AG04450 (cell line): Measurements from ENCODE around the gene C10orf53. TPM values are rescaled to one million over a fixed set of nuclear protein-coding genes. Genes with fewer than 3 reads are reported as not detected.

Experiments
- CTCF ChIA-PET: fragments of 300-600, 350-600 bp; formaldehyde crosslinking; extraction: SDS; loops from one replicate; lab custom pipeline; 2022; ENCODE audit warnings: antibody characterized with exemption, inconsistent platforms; lab: Charles Lee
- POLR2A ChIA-PET: fragments of 350-600 bp; formaldehyde crosslinking; extraction: SDS; loops from one replicate; lab custom pipeline; 2021; ENCODE audit warnings: antibody characterized with exemption, inconsistent platforms; lab: Yijun Ruan, JAX
- DNase-seq: peaks from one replicate; pipeline ENCODE4 v3.0.0-alpha.2; 2011; ENCODE audit warnings: low read depth, low spot score
- H3K27ac ChIP-seq: one replicate; pipeline ENCODE4 v1.5.1; 2012; ENCODE audit warnings: low read depth, low read length, control low read depth
- H3K27me3 ChIP-seq: one replicate; pipeline ENCODE4 v1.6.0; 2012; ENCODE audit warnings: low read length; ENCODE audit not compliant: control insufficient read depth, insufficient read depth
- H3K4me3 ChIP-seq: 2 replicates; pipeline ENCODE4 v1.5.1; 2011; ENCODE audit warnings: mild to moderate bottlenecking, low read depth, low read length, control low read depth
- H3K9me3 ChIP-seq: 2 replicates; pipeline ENCODE4 v1.5.1; 2012; ENCODE audit warnings: low read length; ENCODE audit not compliant: control insufficient read depth, insufficient read depth
- CTCF ChIP-seq: IDR thresholded peaks from 2 replicates; pipeline ENCODE4 v1.5.1; 2011; ENCODE audit warnings: low read depth, low read length, control low read depth, inconsistent platforms
- polyA plus RNA-seq: library from polyadenylated mRNA; depleted of rRNA; stranded (reverse); fragments of >200 nt; gene quantifications from 2 replicates; pipeline ENCODE4 v1.2.3, GENCODE V29; 2011

The C10orf53 gene
- polyA plus RNA-seq, 1 experiment: not detected

GRCh38 chr10:49735848-49736563 is 56.6 kb downstream of the C10orf53 start:
- TF ChIP-seq CTCF: no peak
- H3K27ac ChIP-seq: no peak overlapping the region
- no peak for DNase-seq
- POLR2A ChIA-PET: no interaction called here
- CTCF ChIA-PET: no interaction called here
- no peaks in the 10 kb centered on the region; the same call in 1 of the 2 replicates for H3K9me3 ChIP-seq
- no peak overlapping the region for H3K4me3 ChIP-seq
- H3K27me3 ChIP-seq: no peaks in the 10 kb centered on the region

- H3K27me3 ChIP-seq: no peaks in the 10 kb centered on the region
- CTCF ChIA-PET: no interaction called here
- POLR2A ChIA-PET: no interaction called here
- no peak overlapping the region for H3K4me3 ChIP-seq
- no peak for TF ChIP-seq CTCF
- no peaks in the 10 kb centered on the region; the same call in 1 of the 2 replicates for H3K9me3 ChIP-seq
- H3K27ac ChIP-seq: no peak overlapping the region
- DNase-seq: no peak
Observed at GRCh38 chr10:49736564-49737113, 57.2 kb downstream of the C10orf53 start.

- Histone ChIP-seq H3K4me3 (no peak overlapping the region), H3K9me3 (peaks cover 8% of the 10 kb centered on the region; the same call in 1 of the 2 replicates), H3K27me3 (no peaks in the 10 kb centered on the region), H3K27ac (no peak overlapping the region)
- POLR2A ChIA-PET: no interaction called here
- CTCF ChIA-PET: no interaction called here
- no peak for TF ChIP-seq CTCF
- DNase-seq: no peak
Observed at GRCh38 chr10:49737474-49738201, 58.2 kb downstream of the C10orf53 start.

GRCh38 chr10:49738616-49739360 is 59.3 kb downstream of the C10orf53 start:
- H3K27ac ChIP-seq: no peak overlapping the region
- H3K4me3 ChIP-seq: no peak overlapping the region
- DNase-seq: no peak
- ChIA-PET CTCF (no interaction called here), POLR2A (no interaction called here)
- peaks cover 10% of the 10 kb centered on the region; the same call in 1 of the 2 replicates for H3K9me3 ChIP-seq
- no peak for TF ChIP-seq CTCF
- no peaks in the 10 kb centered on the region for H3K27me3 ChIP-seq
